Fibroblast of lung (primary cell): ENCODE data around the gene LYSMD2. TPM values are rescaled to one million over a fixed set of nuclear protein-coding genes. Genes with fewer than 3 reads are reported as not detected.

ENCODE experiments used
- DNase-seq, 2 donors: peaks; one replicate each; pipeline versions ENCODE4 v3.0.0 to v3.0.0-alpha.2; 2010; ENCODE audit warnings: low read depth in 2 of 2
- H2AFZ ChIP-seq: 2 replicates; pipeline ENCODE4 v1.5.1; 2012; ENCODE audit warnings: low read length, control low read depth, inconsistent platforms
- H3K27ac ChIP-seq: 2 replicates; pipeline ENCODE4 v1.5.1; 2011; ENCODE audit warnings: low read length, control low read depth; ENCODE audit not compliant: insufficient read depth
- H3K27me3 ChIP-seq: 2 replicates; pipeline ENCODE4 v1.5.1; 2011; ENCODE audit warnings: mild to moderate bottlenecking, low read length; ENCODE audit not compliant: control insufficient read depth, insufficient read depth
- H3K36me3 ChIP-seq: 2 replicates; pipeline ENCODE4 v1.5.1; 2011; ENCODE audit warnings: low read length; ENCODE audit not compliant: control insufficient read depth, insufficient read depth
- H3K4me1 ChIP-seq: 2 replicates; pipeline ENCODE4 v1.5.1; 2011; ENCODE audit warnings: low read length; ENCODE audit not compliant: control insufficient read depth, insufficient read depth; ENCODE audit errors: extremely low read depth
- H3K4me2 ChIP-seq: 2 replicates; pipeline ENCODE4 v1.5.1; 2011; ENCODE audit warnings: low read length, control low read depth; ENCODE audit not compliant: insufficient read depth; ENCODE audit errors: extremely low read depth
- H3K4me3 ChIP-seq, 4 experiments: fragments of 200-600 bp in 1 of 4; sonication (generic) in 1 of 4; replicated peaks in 1 of 4; 2 replicates each; pipeline ENCODE4 v1.5.1; 2011 to 2016; ENCODE audit warnings: low read length in 4 of 4, low read depth in 3 of 4, mild to moderate bottlenecking in 3 of 4, control low read depth in 2 of 4, inconsistent platforms in 1 of 4, mixed read lengths in 1 of 4; ENCODE audit not compliant: insufficient read depth in 1 of 4; ENCODE audit errors: control extremely low read depth in 1 of 4
- H3K79me2 ChIP-seq: 2 replicates; pipeline ENCODE4 v1.5.1; 2012; ENCODE audit warnings: mild to moderate bottlenecking, low read length, inconsistent platforms; ENCODE audit not compliant: control insufficient read depth, insufficient read depth
- H3K9ac ChIP-seq: 2 replicates; pipeline ENCODE4 v1.5.1; 2011; ENCODE audit warnings: mild to moderate bottlenecking, low read length, control low read depth; ENCODE audit not compliant: insufficient read depth
- H3K9me3 ChIP-seq: 2 replicates; pipeline ENCODE4 v1.5.1; 2012; ENCODE audit warnings: low read depth, low read length; ENCODE audit not compliant: control insufficient read depth, insufficient read depth
- H4K20me1 ChIP-seq: 2 replicates; pipeline ENCODE4 v1.5.1; 2011; ENCODE audit warnings: low read length; ENCODE audit not compliant: control insufficient read depth, insufficient read depth; ENCODE audit errors: extremely low read depth
- EZH2 ChIP-seq: IDR thresholded peaks from 2 replicates; pipeline ENCODE4 v1.5.1; 2012; ENCODE audit warnings: low read length, control low read depth, mild to moderate bottlenecking; ENCODE audit errors: missing control alignments
- polyA plus RNA-seq, 2 donors: library from polyadenylated mRNA; depleted of rRNA in 1 of 2; stranded (reverse) in 1 of 2; unstranded in 1 of 2; fragments of >200 nt; gene quantifications; 2 replicates each; pipeline ENCODE4 v1.2.1, GENCODE V29; 2011 to 2012; ENCODE audit warnings: missing spikeins in 1 of 2
- total RNA-seq: library from RNA; depleted of rRNA; stranded (reverse); fragments of >200 nt; gene quantifications from 2 replicates; pipeline ENCODE4 v1.2.1, GENCODE V29; 2014
- TF ChIP-seq, protein P1 (sequence below), 2 donors: IDR thresholded peaks in 1 of 2; conservative IDR thresholded peaks in 1 of 2; 1 replicate in 1 of 2; 2 replicates in 1 of 2; pipeline ENCODE4 v1.5.1; 2011 to 2012; ENCODE audit warnings: low read length in 2 of 2, control low read depth in 1 of 2, inconsistent platforms in 1 of 2, low read depth in 1 of 2, mild to moderate bottlenecking in 1 of 2

The LYSMD2 gene
- total and polyA plus RNA-seq, 2 donors (not counting 1 experiment from before 2014, with no cell fraction given): 7.8 to 10.1 TPM

DNA sequence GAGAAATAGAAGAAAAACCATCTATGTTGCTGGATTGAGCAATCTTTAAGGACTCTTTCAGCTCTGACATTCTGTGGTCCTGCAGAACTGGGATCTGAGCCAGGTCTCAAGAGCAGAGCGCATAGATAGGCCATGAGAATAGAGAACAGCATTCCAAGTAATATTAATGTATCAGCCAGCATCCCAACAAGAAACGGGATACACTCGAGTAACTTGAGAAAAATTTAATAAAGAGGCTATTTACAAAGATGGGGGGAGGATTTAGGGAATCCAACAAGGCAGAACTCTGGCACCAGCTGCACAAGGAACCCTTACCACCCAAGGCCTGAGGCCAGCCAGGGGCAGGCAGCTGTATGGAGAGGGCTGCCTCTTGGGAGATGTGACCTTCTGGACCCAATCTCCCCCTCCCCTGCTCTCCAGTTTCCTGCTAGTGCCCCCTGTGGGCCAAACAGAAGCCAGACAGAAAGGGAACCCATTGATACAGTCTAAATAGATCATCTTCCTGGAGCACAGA is 22.2 kb upstream of the LYSMD2 start:
- H3K4me1 ChIP-seq: peaks cover 14% of the 10 kb centered on the region
- no peak overlapping the region for H2AFZ ChIP-seq
- no peaks in the 10 kb centered on the region for H3K9me3 ChIP-seq
- TF ChIP-seq EZH2: no peak
- TF ChIP-seq, protein P1, sequence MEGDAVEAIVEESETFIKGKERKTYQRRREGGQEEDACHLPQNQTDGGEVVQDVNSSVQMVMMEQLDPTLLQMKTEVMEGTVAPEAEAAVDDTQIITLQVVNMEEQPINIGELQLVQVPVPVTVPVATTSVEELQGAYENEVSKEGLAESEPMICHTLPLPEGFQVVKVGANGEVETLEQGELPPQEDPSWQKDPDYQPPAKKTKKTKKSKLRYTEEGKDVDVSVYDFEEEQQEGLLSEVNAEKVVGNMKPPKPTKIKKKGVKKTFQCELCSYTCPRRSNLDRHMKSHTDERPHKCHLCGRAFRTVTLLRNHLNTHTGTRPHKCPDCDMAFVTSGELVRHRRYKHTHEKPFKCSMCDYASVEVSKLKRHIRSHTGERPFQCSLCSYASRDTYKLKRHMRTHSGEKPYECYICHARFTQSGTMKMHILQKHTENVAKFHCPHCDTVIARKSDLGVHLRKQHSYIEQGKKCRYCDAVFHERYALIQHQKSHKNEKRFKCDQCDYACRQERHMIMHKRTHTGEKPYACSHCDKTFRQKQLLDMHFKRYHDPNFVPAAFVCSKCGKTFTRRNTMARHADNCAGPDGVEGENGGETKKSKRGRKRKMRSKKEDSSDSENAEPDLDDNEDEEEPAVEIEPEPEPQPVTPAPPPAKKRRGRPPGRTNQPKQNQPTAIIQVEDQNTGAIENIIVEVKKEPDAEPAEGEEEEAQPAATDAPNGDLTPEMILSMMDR (conservative IDR thresholded peaks at IDR 0.05 in 1 of 2, IDR thresholded peaks at IDR 0.05 in 1 of 2; ENCODE audit: low read depth in 1 of 2, low read length in 2 of 2): peak; percentile 50 to 53
- peak; percentile 95 to 97 for DNase-seq
- H4K20me1 ChIP-seq: no peaks in the 10 kb centered on the region
- H3K4me2 ChIP-seq: no peak overlapping the region
- no peak overlapping the region for H3K27ac ChIP-seq
- H3K4me3 ChIP-seq: no peak overlapping the region
- no peaks in the 10 kb centered on the region for H3K79me2 ChIP-seq
- H3K27me3 ChIP-seq: no peaks in the 10 kb centered on the region
- no peaks in the 10 kb centered on the region for H3K36me3 ChIP-seq
- no peak overlapping the region for H3K9ac ChIP-seq

DNA sequence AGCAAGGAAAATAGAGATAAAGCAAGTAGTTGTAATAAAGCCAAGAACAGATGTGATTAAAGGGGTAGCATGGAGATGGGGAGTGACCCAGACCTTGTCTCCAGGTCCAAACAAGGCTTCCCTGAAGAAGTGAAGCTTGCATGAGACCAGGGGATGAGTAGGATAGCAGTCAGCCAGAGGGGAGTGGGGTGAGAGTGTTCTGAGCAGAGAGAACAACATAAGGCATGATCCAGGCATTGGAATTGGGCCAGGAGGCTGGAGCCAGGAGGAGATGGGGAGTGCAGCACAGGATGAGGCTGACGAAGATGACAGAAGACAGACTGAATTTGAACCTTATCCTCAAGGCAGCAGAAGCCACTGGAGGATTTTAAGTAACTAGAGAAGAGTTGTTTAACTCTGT is 21.2 kb upstream of the LYSMD2 start:
- Histone ChIP-seq H2AFZ (no peak overlapping the region), H3K27me3 (no peaks in the 10 kb centered on the region), H3K79me2 (no peaks in the 10 kb centered on the region), H3K4me3 (no peak overlapping the region), H3K4me2 (peak overlapping the region; percentile 25), H3K9me3 (no peaks in the 10 kb centered on the region), H4K20me1 (no peaks in the 10 kb centered on the region), H3K36me3 (no peaks in the 10 kb centered on the region), H3K27ac (no peak overlapping the region), H3K4me1 (peaks cover 14% of the 10 kb centered on the region), H3K9ac (no peak overlapping the region)
- no peak for TF ChIP-seq EZH2
- TF ChIP-seq, protein P1 (conservative IDR thresholded peaks at IDR 0.05 in 1 of 2, IDR thresholded peaks at IDR 0.05 in 1 of 2; ENCODE audit: low read depth in 1 of 2, low read length in 2 of 2): no peak
- DNase-seq: peak; percentile 68 to 81

GRCh38 chr15:51757450-51757849 is 20.0 kb upstream of the LYSMD2 start:
- H3K4me1 ChIP-seq: peaks cover 14% of the 10 kb centered on the region
- TF ChIP-seq, protein P1 (conservative IDR thresholded peaks at IDR 0.05 in 1 of 2, IDR thresholded peaks at IDR 0.05 in 1 of 2; ENCODE audit: low read depth in 1 of 2, low read length in 2 of 2): no peak
- TF ChIP-seq EZH2: no peak
- DNase-seq: no peak
- no peak overlapping the region for H3K4me2 ChIP-seq
- no peaks in the 10 kb centered on the region for H3K9me3 ChIP-seq
- no peak overlapping the region for H3K4me3 ChIP-seq
- H3K79me2 ChIP-seq: no peaks in the 10 kb centered on the region
- no peak overlapping the region for H3K27ac ChIP-seq
- H2AFZ ChIP-seq: no peak overlapping the region
- H3K9ac ChIP-seq: no peak overlapping the region
- no peaks in the 10 kb centered on the region for H3K27me3 ChIP-seq
- no peaks in the 10 kb centered on the region for H4K20me1 ChIP-seq
- H3K36me3 ChIP-seq: no peaks in the 10 kb centered on the region
